Hepatocyte (in vitro differentiated cells): ENCODE results near the gene RGS5. TPM values are rescaled to one million over a fixed set of nuclear protein-coding genes. Genes with fewer than 3 reads are reported as not detected.
"Not testable (repeated sequence)": the region's sequence is repeated elsewhere in the genome, so short reads cannot be mapped to it uniquely, and the experiment has no call there.

Experiments
- DNase-seq: peaks from one replicate; pipeline ENCODE4 v3.0.0-alpha.2; 2016; ENCODE audit warnings: low spot score
- H2AFZ ChIP-seq: fragments of 200-600 bp; sonication (generic); 2 replicates; pipeline ENCODE4 v1.6.0; 2016; ENCODE audit warnings: antibody characterized with exemption, mild to moderate bottlenecking
- H3K27ac ChIP-seq: fragments of 200-600 bp; sonication (generic); 2 replicates; pipeline ENCODE4 v1.5.1; 2016; ENCODE audit warnings: mild to moderate bottlenecking
- H3K27me3 ChIP-seq: fragments of 200-600 bp; sonication (generic); 2 replicates; pipeline ENCODE4 v1.6.1; 2016
- H3K36me3 ChIP-seq: fragments of 200-600 bp; sonication (generic); replicated peaks from 2 replicates; pipeline ENCODE4 v1.5.1; 2016; ENCODE audit warnings: low read depth; ENCODE audit not compliant: insufficient read depth
- H3K4me1 ChIP-seq: fragments of 200-600 bp; sonication (generic); 2 replicates; pipeline ENCODE4 v1.5.1; 2016; ENCODE audit warnings: mild to moderate bottlenecking, moderate library complexity; ENCODE audit not compliant: insufficient read depth
- H3K4me2 ChIP-seq: fragments of 200-600 bp; sonication (generic); 2 replicates; pipeline ENCODE4 v1.6.0; 2016
- H3K4me3 ChIP-seq: fragments of 200-600 bp; sonication (generic); 2 replicates; pipeline ENCODE4 v1.5.1; 2016; ENCODE audit warnings: mild to moderate bottlenecking
- H3K79me2 ChIP-seq: fragments of 200-600 bp; sonication (generic); 2 replicates; pipeline ENCODE4 v1.6.0; 2017; ENCODE audit warnings: mild to moderate bottlenecking
- H3K9me2 ChIP-seq: fragments of 200-600 bp; sonication (generic); replicated peaks from 2 replicates; pipeline ENCODE4 v1.6.0; 2017; ENCODE audit warnings: mild to moderate bottlenecking; ENCODE audit not compliant: insufficient read depth
- H3K9me3 ChIP-seq: fragments of 200-600 bp; sonication (generic); 2 replicates; pipeline ENCODE4 v1.5.1; 2016; ENCODE audit warnings: low read depth, mild to moderate bottlenecking
- H4K20me1 ChIP-seq: fragments of 200-600 bp; sonication (generic); 2 replicates; pipeline ENCODE4 v1.6.0; 2016; ENCODE audit warnings: mild to moderate bottlenecking; ENCODE audit not compliant: insufficient read depth, poor library complexity, severe bottlenecking
- EZH2 ChIP-seq: fragments of 200-600 bp; sonication (generic); IDR thresholded peaks from 2 replicates; pipeline ENCODE4 v1.6.1; 2016; ENCODE audit warnings: antibody characterized with exemption, mild to moderate bottlenecking, borderline replicate concordance
- EZH2phosphoT487 ChIP-seq: fragments of 200-600 bp; sonication (generic); IDR thresholded peaks from one replicate; pipeline ENCODE4 v1.6.1; 2018; ENCODE audit warnings: antibody characterized with exemption, mild to moderate bottlenecking, low read depth, moderate library complexity; ENCODE audit not compliant: unreplicated experiment, severe bottlenecking
- WGBS: methylation state at CpG from one replicate; pipeline ENCODE4 v1.1.6; 2016; ENCODE audit warnings: low lambda C conversion rate; ENCODE audit errors: missing lambda C conversion rate; 5-methylcytosine and 5-hydroxymethylcytosine counted together
- polyA plus RNA-seq: library from polyadenylated mRNA; unstranded; fragments of >200 nt; fragmentation: Nextera tagmentation; extraction: Ambion mirVana; gene quantifications from 2 replicates; pipeline ENCODE4 v1.2.1, GENCODE V29; 2016
- total RNA-seq: library from RNA; depleted of rRNA; stranded (reverse); fragments of >200 nt; gene quantifications from 2 replicates; pipeline ENCODE4 v1.2.3, GENCODE V29; 2014
- TF ChIP-seq, protein P1 (sequence below): fragments of 200-600 bp; sonication (generic); IDR thresholded peaks from 2 replicates; pipeline ENCODE4 v1.5.1; 2016; ENCODE audit warnings: antibody characterized with exemption, mild to moderate bottlenecking; ENCODE audit not compliant: poor library complexity

RGS5 gene
- total and polyA plus RNA-seq, 2 experiments from 2014 or later: 4.4 to 5.0 TPM

DNA sequence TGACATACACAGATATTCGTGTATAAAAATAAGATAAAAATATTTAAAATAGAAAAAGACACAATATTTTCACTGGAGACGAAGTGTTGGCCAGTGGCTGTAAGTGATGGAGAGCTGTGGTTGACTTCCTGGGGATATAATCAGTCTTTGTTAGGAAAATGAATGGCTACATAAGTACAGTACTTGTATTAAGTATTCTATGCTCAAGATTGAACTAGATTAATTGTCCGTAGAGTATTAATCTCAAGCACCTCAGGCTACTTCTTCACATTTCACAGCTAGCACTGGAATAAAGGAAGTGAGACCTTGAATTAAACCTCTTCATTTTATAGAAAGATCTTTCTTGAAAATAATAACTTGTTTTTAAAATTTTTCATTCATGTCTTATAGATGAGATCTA lies 39.0 kb upstream of the RGS5 start:
- Histone ChIP-seq H3K4me1 (peaks cover 6% of the 10 kb centered on the region), H2AFZ (no peak overlapping the region), H3K4me2 (no peak overlapping the region), H3K36me3 (no peaks in the 10 kb centered on the region), H3K27me3 (no peaks in the 10 kb centered on the region), H3K27ac (no peak overlapping the region), H3K9me3 (no peaks in the 10 kb centered on the region), H3K4me3 (no peak overlapping the region), H3K79me2 (no peaks in the 10 kb centered on the region), H4K20me1 (no peaks in the 10 kb centered on the region), H3K9me2 (no peaks in the 10 kb centered on the region)
- WGBS: 92% methylated on average over 3 of the region's 3 CpGs
- TF ChIP-seq EZH2phosphoT487 (no peak), EZH2 (no peak)
- TF ChIP-seq, protein P1, sequence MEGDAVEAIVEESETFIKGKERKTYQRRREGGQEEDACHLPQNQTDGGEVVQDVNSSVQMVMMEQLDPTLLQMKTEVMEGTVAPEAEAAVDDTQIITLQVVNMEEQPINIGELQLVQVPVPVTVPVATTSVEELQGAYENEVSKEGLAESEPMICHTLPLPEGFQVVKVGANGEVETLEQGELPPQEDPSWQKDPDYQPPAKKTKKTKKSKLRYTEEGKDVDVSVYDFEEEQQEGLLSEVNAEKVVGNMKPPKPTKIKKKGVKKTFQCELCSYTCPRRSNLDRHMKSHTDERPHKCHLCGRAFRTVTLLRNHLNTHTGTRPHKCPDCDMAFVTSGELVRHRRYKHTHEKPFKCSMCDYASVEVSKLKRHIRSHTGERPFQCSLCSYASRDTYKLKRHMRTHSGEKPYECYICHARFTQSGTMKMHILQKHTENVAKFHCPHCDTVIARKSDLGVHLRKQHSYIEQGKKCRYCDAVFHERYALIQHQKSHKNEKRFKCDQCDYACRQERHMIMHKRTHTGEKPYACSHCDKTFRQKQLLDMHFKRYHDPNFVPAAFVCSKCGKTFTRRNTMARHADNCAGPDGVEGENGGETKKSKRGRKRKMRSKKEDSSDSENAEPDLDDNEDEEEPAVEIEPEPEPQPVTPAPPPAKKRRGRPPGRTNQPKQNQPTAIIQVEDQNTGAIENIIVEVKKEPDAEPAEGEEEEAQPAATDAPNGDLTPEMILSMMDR: no peak
- DNase-seq: no peak

DNA sequence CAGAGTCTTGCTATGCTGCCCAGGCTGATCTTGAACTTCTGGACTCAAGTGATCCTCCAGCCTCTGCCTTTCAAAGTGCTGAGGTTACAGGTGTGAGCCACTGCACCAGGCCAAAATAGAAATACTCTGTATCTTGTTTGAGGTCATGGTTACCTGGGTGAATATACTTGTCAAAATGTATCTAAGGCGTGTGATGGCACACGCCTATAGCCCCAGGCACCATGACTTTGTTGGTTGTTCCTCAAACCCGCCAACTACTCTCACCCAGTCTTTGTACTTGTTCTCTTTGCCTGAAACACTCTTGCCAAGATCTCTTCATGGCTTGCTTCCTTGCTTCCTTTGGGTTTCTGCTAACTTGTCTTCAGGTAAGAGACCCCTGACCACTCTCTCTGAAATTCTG lies 38.0 kb upstream of the RGS5 start:
- TF ChIP-seq, protein P1: no peak
- TF ChIP-seq EZH2phosphoT487 (no peak), EZH2 (no peak)
- Histone ChIP-seq H3K4me2 (no peak overlapping the region), H3K27me3 (no peaks in the 10 kb centered on the region), H3K4me1 (peaks cover 6% of the 10 kb centered on the region), H3K27ac (no peak overlapping the region), H3K9me2 (no peaks in the 10 kb centered on the region), H3K36me3 (no peaks in the 10 kb centered on the region), H3K79me2 (no peaks in the 10 kb centered on the region), H3K9me3 (no peaks in the 10 kb centered on the region), H3K4me3 (no peak overlapping the region), H2AFZ (no peak overlapping the region), H4K20me1 (no peaks in the 10 kb centered on the region)
- no peak for DNase-seq
- WGBS: 90% methylated on average over 3 of the region's 3 CpGs

DNA sequence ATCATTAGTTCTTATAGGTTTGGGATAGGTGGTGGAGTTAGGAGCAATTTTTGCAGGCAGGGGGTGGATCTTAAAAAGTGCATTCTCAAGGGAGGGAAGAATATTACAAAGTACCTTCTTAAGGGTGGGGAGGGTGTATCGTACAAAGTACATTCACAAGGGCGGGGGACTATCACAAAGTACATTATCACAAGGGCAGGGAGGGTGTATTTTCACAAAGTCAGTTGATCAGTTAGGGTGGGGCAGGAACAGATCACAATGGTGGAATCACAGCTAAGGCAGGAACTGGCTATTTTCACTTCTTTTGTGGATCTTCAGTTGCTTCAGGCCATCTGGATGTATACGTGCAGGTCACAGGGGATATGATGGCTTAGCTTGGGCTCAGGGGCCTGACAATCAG lies 30.9 kb upstream of the RGS5 start:
- not testable (repeated sequence) for H3K9me2 ChIP-seq, H3K79me2 ChIP-seq, H3K4me2 ChIP-seq, H3K4me3 ChIP-seq, H2AFZ ChIP-seq, H3K4me1 ChIP-seq, H3K36me3 ChIP-seq, H3K27me3 ChIP-seq, H3K27ac ChIP-seq, DNase-seq, H4K20me1 ChIP-seq, H3K9me3 ChIP-seq
- WGBS: 92% methylated on average over 3 of the region's 3 CpGs

DNA sequence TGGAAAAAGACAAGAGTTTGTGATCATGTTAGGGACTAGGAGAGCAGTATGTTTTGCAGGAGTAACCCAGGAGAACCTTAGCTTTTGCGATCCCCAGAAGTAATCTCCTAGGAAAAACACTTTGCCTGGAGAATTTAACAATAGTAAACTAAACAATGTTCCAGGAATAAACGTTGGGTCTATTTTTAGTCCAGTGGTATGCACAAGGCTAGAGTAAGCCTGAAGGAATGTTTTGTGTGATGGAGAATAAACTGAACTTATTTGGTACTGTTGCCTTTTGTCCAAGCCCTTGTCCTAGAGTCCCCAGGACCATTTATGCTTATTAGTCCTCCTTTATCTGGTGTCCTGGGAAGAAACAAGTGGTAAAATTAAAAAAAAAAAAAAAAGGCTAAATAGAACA lies 28.7 kb upstream of the RGS5 start:
- Histone ChIP-seq H3K79me2 (no peaks in the 10 kb centered on the region), H3K4me2 (no peak overlapping the region), H3K27me3 (no peaks in the 10 kb centered on the region), H4K20me1 (no peaks in the 10 kb centered on the region), H3K27ac (peak overlapping the region; percentile 20), H3K36me3 (no peaks in the 10 kb centered on the region), H2AFZ (no peak overlapping the region), H3K4me1 (no peaks in the 10 kb centered on the region), H3K9me2 (no peaks in the 10 kb centered on the region), H3K9me3 (no peaks in the 10 kb centered on the region), H3K4me3 (no peak overlapping the region)
- WGBS: 38% methylated on average over 2 of the region's 2 CpGs
- DNase-seq: no peak
- TF ChIP-seq, protein P1: no peak
- TF ChIP-seq EZH2 (no peak), EZH2phosphoT487 (no peak)
